NCI-H2196 (cell line): ENCODE data around the gene TMEM117.
"Not testable (repeated sequence)": the region's sequence is repeated elsewhere in the genome, so short reads cannot be mapped to it uniquely, and the experiment has no call there.

Experiments
- DNase-seq: peaks from one replicate; lab custom pipeline; 2025; ENCODE audit not compliant: unreplicated experiment; lab: John Stamatoyannopoulos, UW

TMEM117 gene

DNA sequence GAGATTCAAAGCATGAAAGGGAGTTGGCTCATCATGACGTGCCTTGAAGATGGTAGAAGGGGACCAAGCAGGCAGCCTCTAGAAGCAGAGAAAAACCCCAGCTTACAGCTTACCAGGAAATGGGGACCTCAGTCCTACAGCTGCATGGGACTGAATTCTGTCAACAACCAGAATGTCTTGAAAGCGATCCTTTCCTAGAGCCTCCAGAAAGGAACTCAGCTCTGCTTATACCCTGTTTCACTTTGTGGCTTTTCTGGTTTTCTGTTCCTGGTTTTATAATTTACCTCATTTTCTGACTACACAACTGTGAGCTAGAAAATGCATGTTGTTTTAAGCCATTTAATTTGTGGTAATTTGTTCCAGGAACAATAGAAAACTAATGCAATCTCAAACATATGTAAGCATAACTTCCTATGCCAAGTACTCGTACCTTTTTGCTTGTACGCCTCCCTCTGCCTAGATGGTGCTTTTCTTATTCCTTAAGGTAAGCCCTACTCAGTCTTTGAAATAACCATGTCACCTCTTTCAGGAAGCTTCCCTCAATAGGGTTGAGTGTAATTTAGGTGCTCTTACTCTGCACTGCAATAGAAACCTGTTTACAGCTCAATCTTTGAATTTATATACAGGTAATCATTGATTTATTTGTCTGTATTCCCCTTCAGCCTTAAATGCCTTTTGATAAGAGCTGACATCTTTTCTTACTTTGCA, 348.8 kb downstream of the TMEM117 start:
- no peak for DNase-seq

DNA sequence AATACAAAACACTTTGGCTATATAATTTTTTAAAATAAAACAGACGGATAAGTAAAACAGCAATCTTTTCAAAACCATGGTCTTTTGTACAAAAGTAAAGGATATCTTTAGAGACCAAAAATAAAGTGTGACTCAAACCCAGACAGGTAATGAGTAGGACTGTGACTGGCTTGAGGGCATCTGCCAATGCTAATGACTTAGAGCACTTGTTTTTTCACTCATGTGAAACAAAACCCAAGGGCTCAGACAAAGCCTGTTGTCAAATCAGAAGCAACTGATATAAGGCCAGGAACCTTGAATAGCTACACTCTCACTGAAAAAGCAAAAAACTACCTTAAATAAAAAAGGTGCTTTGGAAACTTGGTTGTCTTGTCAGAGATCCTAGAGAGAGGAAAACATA, 357.4 kb downstream of the TMEM117 start:
- no peak for DNase-seq

- DNase-seq, result not testable (repeated sequence)
These were observed 359.8 kb downstream of the TMEM117 start for GRCh38 chr12:44195719-44196118.

DNA sequence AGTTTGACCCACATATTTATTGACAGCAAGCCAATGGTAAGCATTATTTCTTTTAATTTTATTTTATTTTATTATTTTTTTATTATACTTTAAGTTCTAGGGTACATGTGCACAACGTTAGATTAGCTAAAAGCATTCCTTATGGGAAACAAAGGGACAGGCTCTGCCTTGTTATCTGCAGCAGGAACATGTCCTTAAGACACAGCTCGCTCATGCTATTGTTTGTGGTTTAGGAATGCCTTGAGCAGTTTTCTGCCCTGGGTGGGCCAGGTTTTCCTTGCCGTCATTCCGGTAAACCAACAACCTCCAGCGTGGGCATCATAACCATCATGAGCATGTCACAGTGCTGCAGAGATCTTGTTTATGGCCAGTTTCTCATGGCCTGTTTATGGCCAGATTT, 370.2 kb downstream of the TMEM117 start:
- DNase-seq, result no peak

GRCh38 chr12:44217146-44217883, 381.4 kb downstream of the TMEM117 start:
- DNase-seq, result no peak

DNA sequence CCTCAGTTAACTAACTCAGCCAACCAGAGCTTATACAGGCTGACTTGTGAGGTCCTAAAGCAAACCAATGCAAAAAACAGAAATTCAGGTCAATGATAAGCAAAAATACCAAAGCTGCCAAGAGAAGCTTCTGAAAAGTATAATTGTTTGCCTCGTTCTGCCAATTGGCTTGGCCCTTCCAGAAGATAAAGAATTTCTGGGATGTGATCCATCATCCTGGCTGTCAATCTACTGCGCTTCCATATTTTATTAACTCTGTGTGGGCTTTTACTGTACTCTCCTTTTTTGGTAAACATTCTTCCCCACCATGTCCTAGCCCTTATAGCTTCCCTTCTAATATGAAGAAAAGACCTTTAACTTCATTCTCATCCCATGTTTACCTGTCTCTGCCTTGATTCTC, 387.9 kb downstream of the TMEM117 start:
- no peak for DNase-seq

GRCh38 chr12:44224399-44225148, 388.7 kb downstream of the TMEM117 start:
- no peak for DNase-seq

- DNase-seq, result no peak
These were observed 389.2 kb downstream of the TMEM117 start for GRCh38 chr12:44225149-44225510.

GRCh38 chr12:44227616-44228015, 391.7 kb downstream of the TMEM117 start:
- no peak for DNase-seq

GRCh38 chr12:44229846-44230245, 394.0 kb downstream of the TMEM117 start:
- DNase-seq, result no peak

DNA sequence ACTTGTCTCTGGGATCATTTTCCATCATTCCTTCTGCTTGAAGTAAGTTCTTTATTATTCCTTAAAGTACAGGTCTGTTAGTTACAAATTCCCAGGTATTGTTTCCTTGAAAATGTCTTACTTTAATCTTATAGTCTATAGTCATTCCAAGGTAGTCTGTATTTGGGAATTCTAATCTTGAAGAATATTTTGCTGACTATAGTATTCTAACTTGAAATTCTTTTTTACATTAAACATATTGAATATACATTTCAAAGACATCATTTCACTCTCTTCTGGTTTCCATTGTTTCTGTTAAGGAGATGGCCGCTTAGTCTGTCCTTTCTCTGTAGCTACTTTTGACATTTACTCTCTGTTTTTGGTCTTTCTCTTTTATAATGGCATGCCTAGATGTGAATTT, 399.8 kb downstream of the TMEM117 start:
- DNase-seq, result no peak

GRCh38 chr12:44240186-44240585, 404.3 kb downstream of the TMEM117 start:
- no peak for DNase-seq

GRCh38 chr12:44245932-44246331, 410.1 kb downstream of the TMEM117 start:
- no peak for DNase-seq

DNA sequence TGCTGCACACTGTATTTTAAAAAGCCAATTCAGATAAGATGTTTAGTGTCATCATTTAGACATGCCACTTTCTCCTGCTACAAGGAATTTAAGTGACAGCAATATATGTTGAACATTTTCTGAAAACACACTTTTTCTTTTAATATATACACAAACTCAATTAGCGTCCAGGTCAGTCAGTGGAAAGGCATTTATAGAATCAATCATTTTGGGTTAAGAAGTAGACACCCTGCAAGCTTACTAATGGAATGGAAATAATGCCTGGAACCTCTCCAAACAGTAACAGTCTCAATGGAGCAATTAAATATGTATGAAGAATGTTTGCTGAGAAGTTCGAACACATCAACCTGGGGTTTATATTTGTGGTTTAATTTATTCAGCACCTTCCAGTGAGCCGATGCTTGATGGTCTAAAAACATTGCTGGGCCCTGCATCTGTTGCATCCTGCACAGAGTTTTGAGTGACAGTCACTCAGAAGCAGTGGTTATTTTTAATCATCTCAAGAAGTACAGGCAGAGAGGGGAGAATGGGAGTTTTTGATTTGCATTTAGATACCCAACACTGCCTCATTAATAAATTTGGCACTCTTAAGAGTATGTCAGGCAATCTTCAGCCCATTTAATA, 410.7 kb downstream of the TMEM117 start:
- no peak for DNase-seq

DNA sequence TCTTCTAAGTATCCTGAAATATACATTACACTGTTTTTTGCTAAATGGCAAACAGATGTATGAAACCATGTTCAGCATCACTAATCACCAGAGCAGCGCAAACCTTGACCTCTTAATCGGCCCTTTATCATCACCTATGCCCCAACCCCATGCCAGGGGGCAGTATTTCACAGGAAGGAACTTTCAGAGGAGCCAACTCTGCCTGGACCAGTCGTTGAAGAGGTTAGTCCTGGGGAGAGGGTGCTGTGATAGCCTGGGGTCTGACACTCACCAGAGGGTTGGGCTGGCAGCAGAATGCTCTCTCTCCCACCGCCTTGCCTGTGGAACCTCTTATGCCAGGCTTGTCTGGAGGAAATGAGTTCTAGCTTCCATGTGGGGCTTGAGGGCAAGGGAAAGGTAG, 411.7 kb downstream of the TMEM117 start:
- DNase-seq, result no peak

DNA sequence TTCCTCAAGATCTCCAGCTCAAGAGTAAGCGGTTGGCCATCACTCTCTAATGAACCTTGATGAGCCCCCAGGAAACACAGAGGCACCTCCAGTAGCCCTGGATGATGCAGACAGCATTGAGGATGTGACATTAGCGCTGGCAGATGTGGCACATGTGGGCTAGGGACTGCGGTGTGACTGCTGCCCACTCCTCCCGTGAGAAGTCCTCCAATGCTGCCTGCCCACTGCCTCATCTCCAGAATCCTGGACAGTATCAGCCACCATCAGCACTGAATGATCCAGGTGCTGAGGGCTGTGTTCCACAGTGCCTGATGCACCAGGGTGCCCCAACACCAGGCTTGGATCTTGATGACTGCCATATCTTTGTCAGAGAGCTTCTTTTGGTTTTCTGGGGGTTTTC, 412.6 kb downstream of the TMEM117 start:
- DNase-seq, result no peak

DNA sequence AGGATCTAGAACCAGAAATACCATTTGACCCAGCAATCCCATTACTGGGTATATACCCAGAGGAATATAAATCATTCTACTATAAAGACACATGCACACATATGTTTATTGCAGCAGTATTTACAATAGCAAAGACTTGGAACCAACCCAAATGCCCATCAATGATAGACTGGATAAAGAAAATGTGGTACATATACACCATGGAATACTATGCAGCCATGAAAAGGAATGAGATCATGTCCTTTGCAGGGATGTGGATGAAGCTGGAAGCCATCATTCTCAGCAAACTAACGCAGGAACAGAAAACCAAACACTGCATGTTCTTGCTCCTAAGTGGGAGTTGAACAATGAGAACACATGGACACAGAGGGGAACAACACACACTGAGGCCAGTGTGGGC, 414.6 kb downstream of the TMEM117 start:
- not testable (repeated sequence) for DNase-seq

DNA sequence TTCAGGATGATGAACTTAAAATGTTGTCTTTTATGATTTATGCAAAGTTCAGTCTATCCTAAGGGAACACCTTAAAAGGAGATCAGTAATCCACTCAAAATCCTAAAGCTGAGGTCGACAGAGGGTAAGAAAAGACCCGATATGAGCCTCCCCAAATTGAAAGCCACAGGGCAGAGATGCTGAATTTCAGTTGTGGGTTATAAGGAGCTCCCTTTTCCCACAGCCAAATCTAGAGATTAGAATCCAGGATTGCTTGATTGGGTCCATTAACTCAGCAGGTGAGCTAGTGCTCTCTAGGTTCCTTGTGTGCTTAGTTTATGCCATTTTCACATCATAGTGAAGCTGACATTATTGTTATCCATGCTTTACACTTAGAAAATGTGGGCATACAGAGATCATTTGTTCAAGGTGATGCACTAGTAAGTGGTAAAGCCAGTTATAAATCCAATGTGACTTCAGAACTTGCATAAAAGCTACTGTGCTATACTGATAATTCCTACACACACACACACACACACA, 417.5 kb downstream of the TMEM117 start:
- no peak for DNase-seq

DNA sequence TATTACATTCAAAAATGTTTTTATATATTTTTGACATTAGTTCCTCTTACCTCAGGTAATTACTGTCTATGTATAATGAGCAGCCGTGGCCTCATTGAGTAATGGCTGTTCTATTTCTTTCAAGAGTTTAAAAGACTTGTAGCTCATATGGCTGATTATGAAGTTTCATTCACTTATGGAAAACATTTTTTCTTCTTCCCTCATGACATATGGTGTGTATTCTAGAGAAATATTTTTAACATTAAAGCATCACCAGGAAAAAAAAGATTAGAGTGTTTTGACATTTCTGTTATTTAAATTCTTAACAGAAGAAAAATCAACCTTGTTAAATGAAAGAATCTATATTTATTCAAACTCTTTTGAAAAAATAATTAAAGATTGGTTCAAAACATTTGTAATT, 422.4 kb downstream of the TMEM117 start:
- DNase-seq, result no peak

DNA sequence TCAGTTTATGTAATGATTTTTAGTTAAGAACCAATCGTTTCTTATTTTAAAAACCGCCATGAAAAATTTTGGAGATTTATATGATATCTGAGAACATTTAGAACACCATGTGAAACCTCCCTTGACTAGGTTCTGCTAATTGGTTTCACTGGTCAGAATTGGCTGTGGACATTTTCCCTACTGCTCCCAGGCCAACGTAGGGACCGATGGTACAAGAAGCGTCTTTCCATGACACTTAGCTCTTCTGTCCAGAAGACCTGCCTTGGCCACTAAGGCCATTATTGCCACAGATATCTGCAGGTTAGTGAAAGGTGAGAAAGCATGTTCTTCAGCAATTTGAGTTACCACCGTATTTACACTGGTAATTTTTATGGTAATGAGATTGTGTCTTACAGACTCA, 424.0 kb downstream of the TMEM117 start:
- DNase-seq, result no peak

- DNase-seq, result no peak
These were observed 424.7 kb downstream of the TMEM117 start for GRCh38 chr12:44260581-44260980.
